ENCODE results near the gene CNPY1.

The CNPY1 gene

DNA sequence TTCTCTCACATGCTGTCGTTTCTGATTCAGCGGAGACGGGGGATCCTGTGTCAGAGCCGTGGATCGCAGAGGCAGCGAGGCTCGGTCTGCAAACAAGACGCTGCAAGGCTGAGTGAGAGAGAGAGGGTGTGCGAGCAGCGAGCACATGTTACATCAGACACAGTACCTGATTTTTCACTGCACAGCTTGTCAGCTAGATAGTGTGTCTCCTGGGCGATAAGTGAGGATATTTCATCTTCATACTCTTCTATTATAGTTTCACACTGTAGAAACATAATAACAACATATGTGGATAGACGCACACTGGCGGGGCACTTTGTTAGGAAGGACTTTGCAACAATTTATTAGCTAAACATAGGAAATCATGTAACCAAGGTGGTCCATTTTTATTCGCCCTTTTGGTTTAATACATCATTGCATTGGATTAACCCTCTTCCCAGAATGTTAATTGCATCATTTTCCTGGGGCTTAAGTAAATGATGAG is 39.5 kb downstream of the CNPY1 start:
- TF ChIP-seq, protein P1, sequence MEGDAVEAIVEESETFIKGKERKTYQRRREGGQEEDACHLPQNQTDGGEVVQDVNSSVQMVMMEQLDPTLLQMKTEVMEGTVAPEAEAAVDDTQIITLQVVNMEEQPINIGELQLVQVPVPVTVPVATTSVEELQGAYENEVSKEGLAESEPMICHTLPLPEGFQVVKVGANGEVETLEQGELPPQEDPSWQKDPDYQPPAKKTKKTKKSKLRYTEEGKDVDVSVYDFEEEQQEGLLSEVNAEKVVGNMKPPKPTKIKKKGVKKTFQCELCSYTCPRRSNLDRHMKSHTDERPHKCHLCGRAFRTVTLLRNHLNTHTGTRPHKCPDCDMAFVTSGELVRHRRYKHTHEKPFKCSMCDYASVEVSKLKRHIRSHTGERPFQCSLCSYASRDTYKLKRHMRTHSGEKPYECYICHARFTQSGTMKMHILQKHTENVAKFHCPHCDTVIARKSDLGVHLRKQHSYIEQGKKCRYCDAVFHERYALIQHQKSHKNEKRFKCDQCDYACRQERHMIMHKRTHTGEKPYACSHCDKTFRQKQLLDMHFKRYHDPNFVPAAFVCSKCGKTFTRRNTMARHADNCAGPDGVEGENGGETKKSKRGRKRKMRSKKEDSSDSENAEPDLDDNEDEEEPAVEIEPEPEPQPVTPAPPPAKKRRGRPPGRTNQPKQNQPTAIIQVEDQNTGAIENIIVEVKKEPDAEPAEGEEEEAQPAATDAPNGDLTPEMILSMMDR (IDR thresholded peaks at IDR 0.05; ENCODE audit: extremely low read depth, insufficient read depth, missing control alignments) = no peak
- no peak for DNase-seq (ENCODE audit: low spot score)
- in situ Hi-C loops (cut with MboI; ENCODE audit: low pct_unique_long_range_greater_than_20kb, low sequenced_read_pairs, unreplicated experiment) = loop anchor here (10.0 kb wide), 1 partner anchor 132 kb away; no protein-coding TSS in a partner anchor

DNA sequence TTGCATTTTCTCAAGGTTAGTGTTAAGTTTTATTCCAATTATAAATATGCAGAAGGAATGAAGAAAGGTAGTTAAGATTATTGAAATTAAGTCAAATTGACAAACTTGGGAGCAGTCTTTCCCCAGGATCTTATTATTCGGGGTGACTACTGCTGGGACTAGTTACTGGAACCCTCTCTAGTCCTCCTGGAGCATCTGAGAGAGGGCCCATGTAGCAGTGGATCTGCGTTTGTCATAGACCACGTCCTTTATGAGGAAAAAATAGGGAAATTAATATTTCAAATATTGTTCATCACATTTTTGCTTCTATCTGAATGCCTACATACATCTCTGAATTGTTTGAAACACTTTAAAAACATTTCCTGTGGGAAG is 41.0 kb downstream of the CNPY1 start:
- no peak for DNase-seq (ENCODE audit: low spot score)
- in situ Hi-C loops (cut with MboI; ENCODE audit: low pct_unique_long_range_greater_than_20kb, low sequenced_read_pairs, unreplicated experiment) = loop anchor here (10.0 kb wide), 1 partner anchor 131 kb away; no protein-coding TSS in a partner anchor
- TF ChIP-seq, protein P1 (IDR thresholded peaks at IDR 0.05; ENCODE audit: extremely low read depth, insufficient read depth, missing control alignments) = no peak

DNA sequence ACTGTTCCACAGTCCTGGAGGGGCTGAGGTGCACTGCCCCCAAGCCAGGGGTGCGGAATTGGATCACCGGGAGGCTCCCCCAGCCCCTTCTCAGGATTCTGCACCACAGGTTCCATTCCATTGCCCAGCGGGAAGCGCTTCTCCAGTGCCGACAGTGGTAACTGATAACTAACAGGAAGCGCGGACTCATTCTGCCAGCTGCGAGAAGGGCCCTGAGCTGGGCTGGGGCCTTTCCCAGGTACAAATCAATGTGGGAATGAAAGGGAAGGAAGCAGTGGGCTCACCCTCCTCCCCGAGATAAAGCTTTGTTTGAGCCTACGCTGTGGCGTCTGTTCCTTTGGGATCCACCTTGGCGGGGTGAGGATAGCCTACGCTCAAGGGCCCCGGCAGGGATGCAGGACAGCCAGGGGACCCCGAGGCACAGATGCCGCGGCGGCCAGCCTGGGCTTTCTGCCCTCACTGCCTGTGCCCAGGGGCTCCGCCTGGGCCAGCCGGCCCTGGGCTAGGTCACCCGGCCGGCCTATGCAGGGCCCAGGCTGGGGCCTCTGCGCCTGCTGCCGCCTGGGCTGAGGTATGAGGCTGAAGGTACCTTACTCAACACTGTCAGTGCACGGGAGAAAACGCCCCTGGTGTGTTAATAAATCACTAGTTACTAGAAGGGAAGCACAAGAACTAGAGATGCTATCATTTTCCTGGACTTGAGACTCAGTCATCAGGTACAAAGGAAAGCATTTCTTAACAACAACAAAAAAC is 49.0 kb downstream of the CNPY1 start:
- in situ Hi-C loops (cut with MboI; ENCODE audit: low pct_unique_long_range_greater_than_20kb, low sequenced_read_pairs, unreplicated experiment) = no loop called here
- no peak for DNase-seq (ENCODE audit: low spot score)
- TF ChIP-seq, protein P1 (IDR thresholded peaks at IDR 0.05; ENCODE audit: extremely low read depth, insufficient read depth, missing control alignments) = no peak

DNA sequence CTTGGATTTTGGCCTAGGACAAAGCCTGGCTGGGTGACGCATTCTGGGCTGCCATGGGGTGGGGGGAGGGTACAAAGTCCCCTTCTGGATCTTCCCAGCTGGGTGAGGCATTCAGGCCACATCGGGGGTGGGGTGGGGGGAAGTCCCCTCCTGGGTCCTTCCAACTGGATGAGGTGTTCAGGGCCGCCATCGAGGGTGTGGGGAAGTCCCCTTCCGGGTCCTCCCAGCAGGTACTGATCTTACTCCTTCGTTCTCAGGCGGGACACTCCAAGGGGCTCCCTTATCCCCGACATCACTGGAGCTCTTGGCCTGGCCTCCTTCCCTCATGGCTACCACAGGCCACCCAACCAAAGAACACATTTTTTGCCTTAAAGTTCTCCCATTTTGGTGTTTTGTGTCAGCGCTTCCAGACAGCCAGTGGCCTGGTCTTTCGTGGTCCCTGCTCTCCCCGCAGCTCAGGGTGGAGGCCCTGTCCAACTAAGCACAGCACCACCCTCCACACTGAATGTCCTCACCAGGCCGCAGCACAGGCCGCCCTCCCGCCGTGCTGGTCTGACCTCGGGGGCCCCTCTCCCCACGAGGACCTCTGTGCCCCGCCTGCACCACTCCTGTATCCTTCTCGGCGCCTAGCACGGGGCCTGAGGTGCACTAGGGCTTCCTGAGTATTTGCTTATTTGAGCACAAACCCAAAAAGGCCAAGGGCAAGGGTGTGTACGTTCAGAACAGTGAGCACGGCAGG is 49.9 kb downstream of the CNPY1 start:
- no peak for DNase-seq (ENCODE audit: low spot score)
- TF ChIP-seq, protein P1 (IDR thresholded peaks at IDR 0.05; ENCODE audit: extremely low read depth, insufficient read depth, missing control alignments) = no peak
- in situ Hi-C loops (cut with MboI; ENCODE audit: low pct_unique_long_range_greater_than_20kb, low sequenced_read_pairs, unreplicated experiment) = no loop called here

GRCh38 chr7:155495440-155496248 is 50.7 kb downstream of the CNPY1 start:
- TF ChIP-seq, protein P1 (IDR thresholded peaks at IDR 0.05; ENCODE audit: extremely low read depth, insufficient read depth, missing control alignments) = no peak
- in situ Hi-C loops (cut with MboI; ENCODE audit: low pct_unique_long_range_greater_than_20kb, low sequenced_read_pairs, unreplicated experiment) = no loop called here

DNA sequence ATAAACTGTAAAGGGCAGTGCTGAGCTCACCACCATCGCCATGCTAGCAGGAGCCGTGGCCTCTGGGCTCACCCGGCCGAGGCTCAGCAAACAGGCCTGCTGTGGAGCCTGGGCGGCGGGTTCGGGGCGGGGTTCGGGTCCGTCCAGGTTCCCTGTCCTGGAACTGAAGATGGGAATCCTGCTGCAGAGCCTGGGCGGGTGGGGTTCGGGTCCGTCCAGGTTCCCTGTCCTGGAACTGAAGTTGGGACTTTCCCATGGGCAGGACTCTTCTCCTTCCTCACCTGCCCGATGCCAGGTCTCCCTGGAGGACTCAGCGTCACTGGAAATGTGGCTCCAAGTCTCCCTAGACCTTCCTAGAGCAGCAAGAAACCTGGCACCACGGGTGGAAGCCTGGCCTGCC is 51.8 kb downstream of the CNPY1 start:
- TF ChIP-seq, protein P1 (IDR thresholded peaks at IDR 0.05; ENCODE audit: extremely low read depth, insufficient read depth, missing control alignments) = no peak

More at GRCh38 chr7:155495440-155496248, 50.7 kb downstream of the CNPY1 start:
- peak; percentile 27 for DNase-seq (ENCODE audit: low spot score)

More for the DNA sequence above, 51.8 kb downstream of the CNPY1 start:
- DNase-seq (ENCODE audit: low spot score) = no peak
- in situ Hi-C loops (cut with MboI; ENCODE audit: low pct_unique_long_range_greater_than_20kb, low sequenced_read_pairs, unreplicated experiment) = no loop called here

All from GM13977 (cell line).